Measurements from ENCODE around the gene ERI3.
A peak's percentile ranks its signal among the peaks of the same experiment; 100 is the strongest.
"Not testable (repeated sequence)": the region's sequence is repeated elsewhere in the genome, so short reads cannot be mapped to it uniquely, and the experiment has no call there.

ERI3 gene

DNA sequence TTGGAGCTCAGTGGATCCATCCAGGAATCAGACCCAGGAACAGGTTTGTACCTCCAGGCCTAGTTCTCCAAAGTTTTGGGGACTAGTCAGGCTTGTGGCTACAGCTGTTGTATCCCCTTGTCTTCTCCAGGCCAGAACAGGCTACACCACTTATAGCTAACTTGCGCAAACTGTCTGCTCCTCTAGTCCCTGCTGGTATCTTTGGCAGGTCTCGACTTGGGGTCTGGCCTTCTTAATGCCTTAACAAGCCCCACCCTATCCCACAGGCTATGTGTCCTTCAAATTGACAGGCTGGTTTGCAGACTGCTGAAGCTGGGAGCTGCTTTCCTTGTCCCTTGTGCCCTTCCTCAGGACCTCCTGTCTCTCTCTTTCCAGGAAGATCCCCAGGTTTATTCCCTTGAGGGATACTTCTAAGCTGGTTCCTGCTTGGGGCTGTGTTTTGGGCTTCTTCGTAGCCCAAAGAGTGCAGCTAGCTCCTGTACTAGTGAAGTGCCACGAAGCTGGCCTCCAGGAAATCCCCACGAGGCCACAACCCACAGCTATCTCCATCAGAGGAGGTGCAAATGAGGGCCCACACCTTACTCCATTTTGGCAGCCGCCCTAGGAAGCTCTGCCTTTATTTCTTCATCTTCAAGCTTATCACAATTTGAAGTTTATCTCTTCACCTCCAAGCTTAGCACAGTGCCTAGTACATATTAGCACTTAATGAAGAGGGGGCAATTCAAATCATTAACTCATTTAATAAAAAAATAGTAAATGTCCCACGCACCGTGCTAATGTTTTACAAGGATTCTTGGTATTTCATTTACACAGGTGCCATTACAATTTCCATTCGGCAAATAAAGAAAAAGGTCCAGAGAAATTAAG is 142.5 kb downstream of the ERI3 start:
- TF ChIP-seq GATA1 (IDR thresholded peaks at IDR 0.05; ENCODE audit: low read depth, low read length) (no peak), POLR2A (IDR thresholded peaks at IDR 0.05; ENCODE audit: low read length) (no peak)
- peak; percentile 57 to 66 for DNase-seq

DNA sequence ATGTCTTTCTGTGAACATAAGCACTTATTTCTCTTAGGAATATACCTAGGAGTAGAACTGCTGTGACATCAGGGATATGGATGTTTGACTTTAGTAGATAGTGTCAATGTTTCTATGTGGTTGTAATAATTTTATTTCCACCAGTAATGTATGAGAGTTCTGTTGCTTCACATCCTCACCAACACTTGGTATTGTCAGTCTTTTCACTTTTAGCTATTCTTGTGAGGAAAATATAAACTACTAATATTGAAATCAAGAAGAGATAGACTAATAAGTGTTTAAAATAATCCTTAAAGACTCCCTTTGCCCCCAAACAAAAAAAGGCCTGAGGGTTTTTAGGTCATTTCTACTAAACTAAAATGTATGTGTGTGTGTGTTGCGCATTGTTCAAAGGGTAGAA is 144.5 kb downstream of the ERI3 start:
- no peak for TF ChIP-seq GATA1 (IDR thresholded peaks at IDR 0.05; ENCODE audit: low read depth, low read length)
- no peak for TF ChIP-seq POLR2A (IDR thresholded peaks at IDR 0.05; ENCODE audit: low read length)

GRCh38 chr1:44208226-44208625 is 146.8 kb downstream of the ERI3 start:
- no peak for TF ChIP-seq POLR2A (IDR thresholded peaks at IDR 0.05; ENCODE audit: low read length)
- no peak for TF ChIP-seq GATA1 (IDR thresholded peaks at IDR 0.05; ENCODE audit: low read depth, low read length)

More for the DNA sequence above, 144.5 kb downstream of the ERI3 start:
- no peak for DNase-seq

DNA sequence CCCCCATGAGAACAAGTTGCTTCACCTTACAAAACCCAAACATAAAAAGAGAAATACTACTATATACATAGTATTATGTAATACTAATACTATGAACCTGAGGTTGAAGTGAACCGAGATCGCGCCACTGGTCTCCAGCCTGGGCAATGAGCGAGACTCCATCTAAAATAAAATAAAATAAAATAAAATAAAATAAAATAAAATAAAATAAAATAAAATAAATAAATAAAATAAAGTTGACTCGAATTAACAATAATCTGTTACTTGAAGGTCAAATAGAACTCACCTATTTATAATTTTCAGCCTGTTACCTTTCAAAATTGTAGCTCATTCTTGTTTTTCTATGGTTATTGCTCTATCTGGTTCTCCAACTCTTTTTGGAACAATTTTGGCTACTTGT is 148.5 kb downstream of the ERI3 start:
- not testable (repeated sequence) for DNase-seq

More at GRCh38 chr1:44208226-44208625, 146.8 kb downstream of the ERI3 start:
- DNase-seq, result no peak

DNA sequence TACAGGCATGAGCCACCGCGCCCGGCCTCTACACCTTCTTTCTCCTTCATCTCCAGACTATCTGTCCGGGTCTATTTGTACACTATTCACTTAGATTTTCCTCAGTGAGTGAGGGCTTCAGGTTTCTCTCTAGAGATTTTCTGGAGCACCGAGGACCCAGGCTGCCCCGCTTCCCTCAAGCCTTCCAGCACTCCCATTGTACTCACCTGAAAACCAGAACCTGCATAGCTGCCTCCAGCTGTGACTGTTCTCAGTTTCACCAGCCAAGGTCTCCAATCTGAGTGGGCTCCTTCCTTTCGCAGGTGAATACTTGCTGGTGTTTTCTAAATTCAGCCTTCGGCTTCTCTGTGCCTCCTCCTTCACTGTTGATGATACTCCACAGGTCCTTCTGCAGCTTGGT is 154.7 kb downstream of the ERI3 start:
- DNase-seq, result no peak
- TF ChIP-seq POLR2A (IDR thresholded peaks at IDR 0.05; ENCODE audit: low read length) (no peak), GATA1 (IDR thresholded peaks at IDR 0.05; ENCODE audit: low read depth, low read length) (no peak)

- DNase-seq, result no peak
- no peak for TF ChIP-seq GATA1 (IDR thresholded peaks at IDR 0.05; ENCODE audit: low read depth, low read length)
Measured at GRCh38 chr1:44174630-44175029, 180.4 kb downstream of the ERI3 start.
